ENCODE results near the gene MINDY3. TPM values are rescaled to one million over a fixed set of nuclear protein-coding genes. Genes with fewer than 3 reads are reported as not detected.

MINDY3 gene
- total RNA-seq, 1 experiment from 2014 or later: 14.9 TPM

DNA sequence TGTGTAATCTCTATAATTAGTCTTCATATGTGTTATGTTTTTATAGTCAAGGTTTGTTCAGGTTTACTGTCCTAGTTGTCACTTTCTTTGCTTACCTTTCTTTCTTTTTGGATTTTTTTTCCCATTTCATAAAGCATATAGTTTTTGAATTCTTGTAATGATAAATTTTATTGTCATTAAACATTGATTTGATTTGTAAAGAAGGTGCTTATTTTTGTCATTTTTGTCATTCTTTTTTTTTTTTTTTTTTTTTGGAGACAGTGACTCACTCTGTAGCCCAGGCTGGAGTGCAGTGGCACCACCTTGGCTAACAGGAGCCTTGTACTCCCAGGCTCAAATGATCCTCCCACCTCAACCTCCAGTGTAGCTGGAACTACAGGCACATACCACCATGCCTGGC, 9.6 kb upstream of the MINDY3 start:
- Histone ChIP-seq H3K14ac (ENCODE audit: insufficient read depth, low read length) (no peak overlapping the region), H3K23me2 (ENCODE audit: insufficient read length, low read depth, low read length, poor library complexity, severe bottlenecking) (no peaks in the 10 kb centered on the region), H2AFZ (ENCODE audit: low read length) (no peak overlapping the region), H2BK5ac (ENCODE audit: insufficient read length, low read length) (no peak overlapping the region), H2BK20ac (ENCODE audit: low read depth, low read length, poor library complexity, severe bottlenecking) (no peak overlapping the region), H4K91ac (ENCODE audit: insufficient read length, low read depth, low read length) (no peak overlapping the region), H2AK5ac (ENCODE audit: insufficient read length, low read length) (no peak overlapping the region), H4K5ac (ENCODE audit: insufficient read length, low read depth, low read length) (no peak overlapping the region), H3K23ac (ENCODE audit: insufficient read length, low read depth, low read length) (no peak overlapping the region), H3K4ac (ENCODE audit: low read depth, low read length) (no peak overlapping the region), H3K18ac (ENCODE audit: insufficient read length, low read depth, low read length) (no peak overlapping the region), H3K4me2 (ENCODE audit: insufficient read depth, insufficient read length, low read length) (no peak overlapping the region), H3K9ac (ENCODE audit: extremely low read depth, insufficient read length, low read length) (no peak overlapping the region), H3K56ac (ENCODE audit: insufficient read length, low read depth, low read length) (no peak overlapping the region), H2BK15ac (ENCODE audit: low read depth, low read length) (no peak overlapping the region), H3T11ph (ENCODE audit: low read length) (no peak overlapping the region), H3K4me1 (ENCODE audit: insufficient read depth, low read length) (no peaks in the 10 kb centered on the region), H3K9me3 (ENCODE audit: control insufficient read depth, low read depth, low read length) (no peaks in the 10 kb centered on the region), H4K8ac (replicated peaks; ENCODE audit: insufficient read length, low read depth, low read length) (no peak overlapping the region), H3K79me2 (ENCODE audit: insufficient read depth, low read length) (no peaks in the 10 kb centered on the region), H2BK120ac (ENCODE audit: low read depth, low read length, poor library complexity, severe bottlenecking) (no peak overlapping the region), H3K27me3 (ENCODE audit: insufficient read depth, low read length) (no peaks in the 10 kb centered on the region; the same call in 1 of the 2 replicates), H2BK12ac (ENCODE audit: insufficient read length, low read depth, low read length) (no peak overlapping the region), H3K27ac (ENCODE audit: insufficient read length, low read depth, low read length) (no peak overlapping the region), H4K20me1 (ENCODE audit: control insufficient read depth, insufficient read depth, insufficient read length) (no peaks in the 10 kb centered on the region), H3K79me1 (ENCODE audit: insufficient read depth, low read depth, low read length, poor library complexity, severe bottlenecking) (no peaks in the 10 kb centered on the region)
- H3K27ac Mint-ChIP-seq: no peak overlapping the region
- peaks cover 4 to 6% of the 10 kb centered on the region in 2 experiments; a peak in 2 of 5 replicates for H3K9me3 Mint-ChIP-seq
- H3K36me3 Mint-ChIP-seq (ENCODE audit: insufficient read depth in 1 of 3, low read depth in 3 of 3): peaks cover 0 to 2% (median 0%) of the 10 kb centered on the region in 3 experiments; a peak in 1 of 7 replicates
- H3K4me3 Mint-ChIP-seq: no peak overlapping the region
- no peaks in the 10 kb centered on the region for H3K4me1 Mint-ChIP-seq
- no peak for TF ChIP-seq CTCF (conservative IDR thresholded peaks at IDR 0.05)
- peaks cover 90% of the 10 kb centered on the region for H3K27me3 Mint-ChIP-seq (ENCODE audit: low read depth)
- no peak for DNase-seq
